ENCODE measurements around the gene CACNG3. TPM values are rescaled to one million over a fixed set of nuclear protein-coding genes. Genes with fewer than 3 reads are reported as not detected.

The CACNG3 gene
- total RNA-seq, 1 experiment from 2014 or later = not detected

GRCh38 chr16:24286741-24287405, 30.7 kb downstream of the CACNG3 start:
- Histone ChIP-seq H3K79me2 (ENCODE audit: insufficient read depth, low read length) (no peaks in the 10 kb centered on the region), H2BK120ac (ENCODE audit: low read depth, low read length, poor library complexity, severe bottlenecking) (no peak overlapping the region), H3K27me3 (ENCODE audit: insufficient read depth, low read length) (no peaks in the 10 kb centered on the region), H3K56ac (ENCODE audit: insufficient read length, low read depth, low read length) (no peak overlapping the region), H2BK20ac (ENCODE audit: low read depth, low read length, poor library complexity, severe bottlenecking) (no peak overlapping the region), H3K23me2 (ENCODE audit: insufficient read length, low read depth, low read length, poor library complexity, severe bottlenecking) (no peaks in the 10 kb centered on the region), H2BK5ac (ENCODE audit: insufficient read length, low read length) (no peak overlapping the region), H4K20me1 (ENCODE audit: control insufficient read depth, insufficient read depth, insufficient read length) (no peaks in the 10 kb centered on the region), H3K4me2 (ENCODE audit: insufficient read depth, insufficient read length, low read length) (no peak overlapping the region), H3K27ac (ENCODE audit: insufficient read length, low read depth, low read length) (no peak overlapping the region), H2BK15ac (ENCODE audit: low read depth, low read length) (no peak overlapping the region), H3K4ac (ENCODE audit: low read depth, low read length) (no peak overlapping the region), H3K9me3 (ENCODE audit: control insufficient read depth, low read depth, low read length) (no peaks in the 10 kb centered on the region), H4K5ac (ENCODE audit: insufficient read length, low read depth, low read length) (no peak overlapping the region), H3K23ac (ENCODE audit: insufficient read length, low read depth, low read length) (no peak overlapping the region), H2AK5ac (ENCODE audit: insufficient read length, low read length) (no peak overlapping the region), H2AFZ (ENCODE audit: low read length) (no peak overlapping the region), H4K8ac (replicated peaks; ENCODE audit: insufficient read length, low read depth, low read length) (no peak overlapping the region), H3K79me1 (ENCODE audit: insufficient read depth, low read depth, low read length, poor library complexity, severe bottlenecking) (no peaks in the 10 kb centered on the region), H3K18ac (ENCODE audit: insufficient read length, low read depth, low read length) (no peak overlapping the region), H3K14ac (ENCODE audit: insufficient read depth, low read length) (no peak overlapping the region), H3T11ph (ENCODE audit: low read length) (no peak overlapping the region), H3K9ac (ENCODE audit: extremely low read depth, insufficient read length, low read length) (no peak overlapping the region), H3K4me1 (ENCODE audit: insufficient read depth, low read length) (no peaks in the 10 kb centered on the region), H4K91ac (ENCODE audit: insufficient read length, low read depth, low read length) (no peak overlapping the region), H2BK12ac (ENCODE audit: insufficient read length, low read depth, low read length) (no peak overlapping the region)
- DNase-seq = no peak
- Mint-ChIP-seq H3K4me1 (peaks cover 2 to 3% of the 10 kb centered on the region in 2 experiments), H3K27me3 (ENCODE audit: low read depth) (peaks cover 15% of the 10 kb centered on the region), H3K36me3 (ENCODE audit: insufficient read depth in 1 of 3, low read depth in 3 of 3) (no peaks in the 10 kb centered on the region), H3K27ac (no peak overlapping the region), H3K4me3 (no peak overlapping the region), H3K9me3 (no peaks in the 10 kb centered on the region)
- WGBS (ENCODE audit: extremely low coverage, insufficient read length, low lambda C conversion rate) = no CpG with 5 or more reads among the region's 9 CpGs
- no peak for TF ChIP-seq CTCF (conservative IDR thresholded peaks at IDR 0.05)
